GM21447 (cell line): ENCODE results near the gene COTL1.
"Not testable (repeated sequence)": the region's sequence is repeated elsewhere in the genome, so short reads cannot be mapped to it uniquely, and the experiment has no call there.

Experiments used
- ATAC-seq: cut with Tn5 transposase; IDR thresholded peaks from one replicate; pipeline ENCODE4 v1.9.1; 2021; ENCODE audit not compliant: unreplicated experiment

The COTL1 gene

DNA sequence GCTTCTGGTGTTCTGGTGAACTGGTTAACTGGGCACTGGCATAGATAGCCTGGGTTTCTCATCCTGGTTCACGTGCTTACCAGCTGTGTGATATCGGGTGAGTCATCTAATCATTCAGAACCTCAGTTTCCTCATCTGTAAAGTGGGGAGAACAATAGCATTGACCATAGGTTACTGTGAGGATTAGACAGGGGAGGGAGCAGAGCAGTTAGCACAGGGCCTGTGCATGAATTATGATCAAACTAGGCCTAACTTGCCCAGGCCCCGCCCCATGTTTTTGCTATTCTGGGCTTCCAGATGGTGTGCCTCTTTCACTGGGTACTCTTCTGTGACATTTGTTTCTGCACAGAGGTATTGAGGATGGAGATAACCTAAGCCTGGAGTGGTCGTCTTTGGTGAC, 25.8 kb upstream of the COTL1 start:
- ATAC-seq, result no peak

DNA sequence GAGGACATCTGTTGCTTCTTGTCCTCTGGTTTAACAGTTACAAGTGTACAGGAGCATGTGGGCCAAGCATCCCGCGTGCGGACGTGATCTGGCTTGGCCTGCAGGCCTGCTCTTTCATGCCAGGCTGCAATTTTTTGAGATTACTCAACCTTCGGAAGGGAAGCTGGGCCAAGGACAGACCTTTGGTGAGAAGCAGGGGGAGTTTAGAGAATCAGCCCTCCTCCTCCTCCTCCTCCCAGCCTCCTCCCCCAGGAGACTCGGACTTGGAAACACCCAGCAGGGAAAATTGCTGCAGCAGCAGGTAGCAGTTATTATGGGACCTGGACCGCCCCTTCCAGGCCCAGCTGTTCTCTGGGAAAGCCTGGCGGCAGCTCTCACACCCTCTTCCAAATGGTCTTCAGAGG, 25.3 kb upstream of the COTL1 start:
- ATAC-seq, result no peak

DNA sequence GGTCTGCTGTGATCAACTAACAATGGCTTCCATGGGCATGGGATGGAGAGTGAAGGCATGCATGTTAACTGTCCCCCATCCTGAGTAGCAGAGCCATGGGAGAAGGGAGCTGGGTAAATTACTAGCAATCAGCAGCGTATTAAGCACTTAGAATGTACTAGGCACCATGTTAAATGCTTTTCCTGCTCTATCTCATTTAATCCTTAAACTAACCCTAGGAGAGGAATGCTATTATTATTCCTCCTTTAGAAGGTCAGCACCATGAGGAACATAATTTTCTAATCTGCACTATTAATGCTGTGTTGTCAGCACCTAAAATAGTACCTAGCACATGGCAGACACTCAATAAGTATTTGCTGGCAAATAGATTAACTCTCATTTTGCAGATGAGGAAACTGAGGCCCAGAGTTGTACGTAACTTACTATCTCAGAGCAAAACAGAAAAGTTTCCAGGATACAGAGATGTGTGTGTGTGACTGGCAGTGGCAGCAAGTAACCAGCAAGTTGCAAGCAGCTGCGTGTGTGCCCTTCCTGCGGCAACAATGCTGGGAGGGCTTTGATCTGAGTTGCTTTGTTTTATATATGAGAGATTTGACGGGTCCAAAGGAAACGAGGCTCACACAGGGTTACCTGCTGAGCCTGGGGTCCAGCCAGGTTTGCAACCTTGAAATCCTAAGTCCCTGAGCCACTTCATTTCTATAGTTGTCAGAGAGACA, 23.9 kb upstream of the COTL1 start:
- ATAC-seq, result no peak

DNA sequence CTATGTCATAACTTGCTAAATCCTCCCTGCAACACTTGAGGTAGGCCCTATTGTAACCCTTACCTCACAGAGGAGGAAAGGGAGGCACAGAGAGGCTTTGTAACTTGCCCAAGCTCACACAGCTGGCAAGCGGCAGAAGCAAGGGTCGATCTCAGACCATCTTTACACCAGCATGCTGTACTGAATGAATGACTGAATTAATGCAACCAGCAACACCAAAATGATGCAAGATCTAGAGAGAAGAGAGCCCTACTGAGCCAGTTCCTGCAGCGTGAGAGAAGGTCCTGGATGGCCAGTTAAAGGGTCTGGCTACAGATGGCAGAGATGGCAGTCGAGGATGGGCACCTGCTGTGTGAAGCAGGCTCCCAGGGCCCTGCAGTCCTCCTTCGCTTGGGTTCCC, 22.3 kb upstream of the COTL1 start:
- no peak for ATAC-seq

DNA sequence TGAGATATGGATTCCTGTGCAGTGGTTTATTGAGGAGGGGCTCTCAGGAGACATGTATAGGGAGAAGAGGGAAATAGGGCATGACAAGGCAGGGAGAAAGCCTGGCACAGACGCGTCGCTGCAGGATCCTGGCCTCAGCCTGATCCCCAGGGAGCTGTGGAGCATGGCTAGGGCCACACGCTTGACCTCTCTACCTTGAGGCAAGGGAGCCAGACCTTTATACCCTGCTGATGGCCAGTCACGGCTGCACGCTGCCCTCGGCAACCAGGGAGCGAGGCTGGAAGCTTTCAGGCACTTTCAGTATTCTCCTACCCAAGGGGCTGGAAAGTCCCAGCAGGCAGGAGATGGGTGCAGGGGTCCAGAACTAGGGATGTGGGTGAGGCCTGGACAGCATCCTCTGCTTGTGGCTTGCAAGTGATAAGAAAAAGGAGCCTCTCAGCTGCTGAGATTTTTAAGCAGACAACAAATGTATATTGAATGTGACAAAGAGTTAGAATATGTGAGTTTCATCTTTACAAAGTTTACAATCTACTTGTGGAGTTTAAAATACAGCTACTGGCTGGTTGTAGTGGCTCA, 20.4 kb upstream of the COTL1 start:
- ATAC-seq, result no peak

DNA sequence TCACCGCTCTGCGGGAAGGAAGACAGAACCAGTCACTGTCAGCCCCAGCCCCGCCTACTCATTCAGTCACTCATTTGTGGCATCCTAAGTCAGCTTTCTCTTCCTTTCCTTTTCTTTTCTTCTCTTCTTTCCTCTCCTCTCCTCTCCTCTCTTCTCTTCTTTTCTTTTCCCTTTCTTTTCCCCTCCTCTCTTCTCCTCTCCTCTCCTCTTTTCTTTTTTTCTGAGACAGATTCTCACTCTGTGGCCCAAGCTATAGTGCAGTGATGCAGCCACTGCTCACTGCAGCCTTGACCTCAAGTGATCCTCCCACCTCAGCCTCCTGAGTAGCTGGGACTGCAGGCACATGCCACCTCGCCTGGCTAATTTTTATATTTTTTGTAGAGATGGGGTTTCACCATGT, 19.8 kb upstream of the COTL1 start:
- ATAC-seq, result no peak

GRCh38 chr16:84635702-84636101, 17.8 kb upstream of the COTL1 start:
- no peak for ATAC-seq

DNA sequence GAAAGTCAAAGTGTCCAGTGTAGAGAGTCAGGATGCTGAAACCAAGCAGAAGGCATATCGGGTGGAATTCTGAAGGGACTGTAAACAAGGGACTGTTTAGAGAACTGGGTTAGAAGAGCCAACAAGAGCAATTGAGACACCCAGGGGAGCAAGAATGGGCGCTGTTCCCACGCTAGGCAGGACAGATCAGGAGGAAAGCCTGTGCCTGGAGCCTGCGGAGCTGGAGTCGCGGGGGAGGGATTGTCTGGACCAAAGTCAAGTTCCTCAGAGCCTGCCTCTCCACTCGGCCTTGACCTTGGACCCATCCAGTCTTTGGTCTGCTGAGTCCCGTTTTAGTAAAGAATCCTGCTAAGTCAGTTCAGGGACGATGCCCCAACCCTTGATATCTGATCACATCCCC, 15.7 kb upstream of the COTL1 start:
- ATAC-seq, result no peak

GRCh38 chr16:84632862-84633261, 15.0 kb upstream of the COTL1 start:
- ATAC-seq, result not testable (repeated sequence)

GRCh38 chr16:84631886-84632285, 14.0 kb upstream of the COTL1 start:
- no peak for ATAC-seq

- ATAC-seq, result no peak
These were observed 13.2 kb upstream of the COTL1 start for GRCh38 chr16:84631153-84631466.

DNA sequence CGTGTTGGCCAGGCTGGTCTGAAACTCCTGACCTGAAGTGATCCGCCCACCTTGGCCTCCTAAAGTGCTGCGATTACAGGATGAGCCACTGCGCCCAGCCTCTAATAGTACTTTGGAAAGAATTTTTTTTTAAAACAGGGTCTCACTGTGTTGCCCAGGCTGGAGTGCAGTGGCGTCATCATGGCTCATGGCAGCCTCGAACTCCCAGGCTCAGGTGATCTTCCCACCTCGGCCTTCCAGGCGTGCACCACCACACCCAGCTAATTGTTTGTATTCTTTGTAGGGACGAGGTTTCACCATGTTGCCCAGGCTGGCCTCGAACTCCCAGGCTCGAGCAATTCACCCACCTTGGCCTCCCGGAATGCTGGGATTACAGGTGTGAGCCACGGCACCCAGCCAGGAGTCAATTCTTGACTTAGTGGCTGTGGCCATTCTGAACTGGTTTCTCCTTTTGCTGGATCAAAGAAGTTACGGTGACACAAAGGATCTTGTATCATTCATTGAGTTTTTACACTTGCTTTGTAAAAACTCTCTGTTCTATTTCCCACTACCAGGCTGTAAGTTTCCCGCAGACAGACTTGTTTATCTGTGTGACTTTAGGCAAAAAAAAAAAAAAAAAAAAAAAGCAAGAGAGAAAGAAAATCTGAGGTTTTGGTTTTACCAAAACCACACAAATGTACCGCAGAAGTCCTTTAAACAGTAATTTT, 12.7 kb upstream of the COTL1 start:
- ATAC-seq, result no peak

DNA sequence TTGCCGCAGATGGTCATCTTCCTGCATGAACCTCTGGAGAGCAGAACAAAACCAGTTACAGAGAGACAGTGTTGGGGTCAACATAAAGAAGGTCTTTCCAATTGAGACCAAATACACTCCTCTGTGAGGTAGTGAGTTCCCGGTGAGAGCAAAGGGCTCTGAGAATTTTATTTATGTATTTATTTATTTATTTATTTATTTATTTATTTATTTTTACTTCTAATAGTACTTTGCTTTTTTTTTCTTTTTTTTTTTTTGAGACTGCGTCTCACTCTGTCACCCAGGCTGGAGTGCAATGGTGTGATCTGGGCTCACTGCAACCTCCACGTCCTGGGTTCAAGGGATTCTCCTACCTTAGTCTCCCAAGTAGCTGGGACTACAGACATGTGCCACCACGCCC, 12.1 kb upstream of the COTL1 start:
- no peak for ATAC-seq

GRCh38 chr16:84629580-84629979, 11.7 kb upstream of the COTL1 start:
- ATAC-seq, result no peak

- ATAC-seq, result no peak
These were observed 10.4 kb upstream of the COTL1 start for GRCh38 chr16:84628226-84628731.

DNA sequence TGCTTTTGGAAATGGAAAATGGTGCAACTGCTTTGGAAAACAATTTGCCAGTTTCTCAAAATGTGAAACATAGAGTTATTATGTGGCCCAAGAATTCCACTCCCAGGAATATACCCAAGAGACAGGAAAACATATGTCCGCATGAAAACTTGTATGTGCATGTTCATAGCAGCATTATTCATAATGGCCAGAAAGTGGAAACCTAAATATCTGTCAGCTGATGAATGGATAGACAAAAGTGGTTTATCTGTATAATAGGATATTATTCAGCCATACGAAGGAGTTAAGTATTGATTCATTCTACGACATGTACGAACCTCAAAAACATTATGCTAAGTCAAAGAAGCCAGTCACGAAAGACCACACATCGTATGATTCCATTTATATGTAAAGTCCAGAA, 7.7 kb upstream of the COTL1 start:
- ATAC-seq, result no peak

DNA sequence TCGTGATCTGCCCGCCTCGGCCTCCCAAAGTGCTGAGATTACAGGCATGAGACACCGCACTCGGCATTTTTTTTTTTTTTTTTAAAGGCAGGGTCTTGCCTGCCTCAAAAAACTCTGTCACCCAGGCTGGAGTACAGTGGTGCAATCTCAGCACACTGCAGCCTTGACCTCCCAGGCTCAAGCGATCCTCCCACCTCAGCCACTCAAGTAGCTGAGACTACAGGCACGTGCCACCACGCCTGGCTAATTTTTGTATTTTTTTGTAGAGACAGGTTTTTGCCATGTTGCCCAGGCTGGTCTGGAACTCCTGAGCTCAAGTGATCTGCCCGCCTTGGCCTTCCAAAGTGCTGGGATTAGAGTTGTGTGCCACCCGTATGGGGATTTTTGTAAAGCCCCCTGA, 3.0 kb upstream of the COTL1 start:
- ATAC-seq, result not testable (repeated sequence)

DNA sequence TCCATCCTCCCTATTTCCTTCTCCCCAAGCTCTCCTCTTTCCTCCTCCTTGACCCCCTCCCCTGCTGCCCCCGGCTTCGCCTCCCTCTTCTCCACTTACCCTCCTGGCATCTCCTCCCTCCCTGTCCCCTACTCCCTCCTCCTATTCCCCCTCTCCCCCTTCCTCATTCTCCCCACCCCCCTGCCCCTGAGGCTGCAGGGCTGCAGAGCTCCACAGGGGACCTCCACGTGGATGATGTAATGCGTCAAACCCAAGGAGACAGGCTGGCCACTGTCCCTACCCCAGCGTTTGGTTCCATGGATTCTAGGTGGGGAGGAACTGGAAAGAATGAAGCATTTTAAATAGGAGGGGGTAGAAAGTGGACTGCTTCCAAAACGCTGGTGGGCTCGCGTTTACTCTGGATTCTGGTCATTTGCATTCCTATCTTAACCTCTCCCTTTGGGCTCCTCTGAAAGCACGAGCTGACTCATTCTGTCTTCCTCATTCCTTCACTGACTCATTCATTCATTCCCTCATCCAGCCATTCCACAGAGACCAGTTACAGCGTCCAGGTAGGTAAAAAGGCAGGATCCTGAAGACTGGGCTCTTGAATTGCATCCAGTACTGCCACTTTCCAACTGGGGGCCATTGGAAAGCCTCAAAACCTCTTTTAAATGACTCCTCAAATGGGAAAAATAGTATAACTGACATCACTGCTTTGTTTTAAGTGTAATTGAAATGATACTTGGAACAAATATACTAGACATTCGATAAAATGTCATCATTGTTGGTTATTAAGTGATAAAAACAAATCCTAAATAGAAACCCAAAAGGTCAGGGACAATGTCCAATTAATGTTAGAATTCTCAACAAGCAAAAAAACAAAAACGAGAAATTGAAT, 943 bp upstream of the COTL1 start:
- ATAC-seq, result no peak

- ATAC-seq, result peak; percentile 42
These were observed 662 bp downstream of the COTL1 start for GRCh38 chr16:84617041-84617790.

- no peak for ATAC-seq
These were observed 1.4 kb downstream of the COTL1 start for GRCh38 chr16:84616515-84616914.
